ENCODE measurements around the gene UFL1. TPM values are rescaled to one million over a fixed set of nuclear protein-coding genes. Genes with fewer than 3 reads are reported as not detected.

Gene UFL1
- total and polyA plus RNA-seq, 2 of the 4 experiments (the other 2 are of a cell fraction) = 8.2 to 19.2 TPM

DNA sequence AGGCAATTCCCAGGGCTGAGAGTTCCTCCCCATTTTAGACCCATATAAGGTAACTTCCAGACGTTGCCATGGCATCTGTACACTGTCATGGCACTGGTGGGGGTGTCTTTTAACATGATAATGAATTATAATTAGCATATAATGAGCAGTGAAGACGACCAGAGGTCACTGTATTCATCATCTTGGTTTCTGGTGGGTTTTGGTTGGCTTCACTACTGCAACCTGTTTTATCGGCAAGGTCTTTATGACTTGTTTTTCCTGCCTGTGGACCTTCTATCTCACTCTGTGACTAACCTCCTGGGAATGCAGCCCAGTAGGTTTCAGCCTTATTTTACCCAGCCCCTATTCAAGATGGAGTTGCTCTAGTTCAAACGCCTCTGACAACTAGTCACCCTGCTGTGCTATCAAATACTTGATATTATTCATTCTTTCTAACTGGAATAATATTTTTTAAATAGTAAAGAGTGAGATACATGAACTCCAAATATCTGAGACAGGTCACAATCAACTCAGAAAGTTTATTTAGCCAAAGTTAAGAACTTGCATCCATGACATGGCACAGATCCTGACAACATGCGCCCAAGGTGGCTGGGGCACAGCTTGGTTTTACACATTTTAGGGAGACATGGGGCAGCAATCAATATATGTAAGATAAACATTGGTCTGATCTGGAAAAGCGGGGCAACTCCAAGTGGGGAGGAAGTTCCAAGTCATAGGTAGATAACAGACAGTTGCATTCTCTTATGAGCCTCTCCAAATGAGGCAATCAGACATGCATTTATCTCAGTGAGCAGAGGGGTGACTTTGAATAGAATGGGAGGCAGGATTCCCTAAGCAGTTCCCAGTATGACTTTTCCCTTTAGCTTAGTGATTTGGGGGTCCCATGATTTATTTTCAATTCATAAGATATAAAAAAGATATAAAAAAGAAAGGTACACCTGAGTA is 1.2 kb upstream of the UFL1 start:
- H3K14ac ChIP-seq (replicated peaks; ENCODE audit: low read depth, low read length) = 0 out of 2 replicates have a peak overlapping the region, but pooled peaks have one; percentile 9
- H3K4ac ChIP-seq (ENCODE audit: low read depth, low read length) = peak overlapping the region; percentile 56; the same call in 1 of the 2 replicates
- peak overlapping the region in 1 of 2 experiments; percentile 17; a peak in 3 of 4 replicates for H4K8ac ChIP-seq (ENCODE audit: low read depth in 2 of 2, low read length in 2 of 2)
- no peak overlapping the region for H3K27ac ChIP-seq (ENCODE audit: insufficient read depth, low read length)
- H3K4me2 ChIP-seq (ENCODE audit: low read depth, low read length) = peak overlapping the region; percentile 65
- peak overlapping the region; percentile 83 for H3K4me3 ChIP-seq (ENCODE audit: insufficient read depth, low read depth, low read length)
- no peaks in the 10 kb centered on the region for H4K20me1 ChIP-seq (ENCODE audit: insufficient read depth, low read length)
- H3K4me1 ChIP-seq (ENCODE audit: control insufficient read depth, insufficient read depth, low read length) = peaks cover 2% of the 10 kb centered on the region; the same call in 1 of the 2 replicates
- H2AK5ac ChIP-seq (ENCODE audit: low read depth, low read length) = no peak overlapping the region
- H3K9ac ChIP-seq (ENCODE audit: low read depth, low read length) = peak overlapping the region; percentile 88; the same call in 1 of the 2 replicates
- H4K5ac ChIP-seq (ENCODE audit: low read depth, low read length) = no peak overlapping the region
- no CpG with 5 or more reads among the region's 6 CpGs for WGBS, 2 experiments (ENCODE audit: extremely low coverage in 2 of 2, insufficient read length in 1 of 2)
- H3K56ac ChIP-seq (ENCODE audit: extremely low read depth, insufficient read depth, low read length) = no peak overlapping the region
- TF ChIP-seq RAD21 (IDR thresholded peaks at IDR 0.05; ENCODE audit: low read length) (no peak), CEBPB (IDR thresholded peaks at IDR 0.05; ENCODE audit: low read depth, low read length) (no peak), MAZ (IDR thresholded peaks at IDR 0.05; ENCODE audit: borderline replicate concordance, low read depth, low read length) (no peak), NFE2L2 (IDR thresholded peaks at IDR 0.05; ENCODE audit: low read depth, low read length) (no peak)
- H4K91ac ChIP-seq (ENCODE audit: insufficient read depth, low read depth, low read length) = no peak overlapping the region
- CTCF ChIA-PET = no interaction called here
- H2BK5ac ChIP-seq (ENCODE audit: low read depth, low read length, poor library complexity, severe bottlenecking) = no peak overlapping the region
- in situ Hi-C loops (cut with MboI; ENCODE audit: low sequenced_read_pairs) = no loop called here
- H2BK15ac ChIP-seq (ENCODE audit: low read depth, low read length) = no peak overlapping the region
- no peak overlapping the region for H2AK9ac ChIP-seq (replicated peaks; ENCODE audit: low read depth, low read length, poor library complexity)
- no peak overlapping the region for H2AFZ ChIP-seq (replicated peaks; ENCODE audit: low read length, poor library complexity)
- intact Hi-C loops (cut with micrococcal nuclease) = loop anchor here (2.0 to 5.0 kb wide), 2 partner anchors 943 to 1090 kb away; partner anchors contain the start of gene MANEA
- peaks cover 2% of the 10 kb centered on the region; the same call in 1 of the 2 replicates for H3K9me1 ChIP-seq (ENCODE audit: insufficient read depth, low read length)
- peak overlapping the region; percentile 92; the same call in 1 of the 2 replicates for H3K23ac ChIP-seq (ENCODE audit: low read depth, low read length)
- dilution Hi-C loops (cut with HindIII; ENCODE audit: low sequenced_read_pairs, unreplicated experiment) = no loop called here
- H2BK120ac ChIP-seq (ENCODE audit: low read depth, low read length) = no peak overlapping the region
- peaks cover 18 to 24% of the 10 kb centered on the region in 2 experiments for H3K79me1 ChIP-seq (ENCODE audit: low read depth in 1 of 2, low read length in 2 of 2)
- no TSS peak for BruUV-seq (replicated peaks)
- no peak overlapping the region for H3K18ac ChIP-seq (ENCODE audit: low read depth, low read length)
- ATAC-seq (ENCODE audit: low read depth) = no peak
- H3K36me3 ChIP-seq (ENCODE audit: control insufficient read depth, insufficient read depth, low read length) = no peaks in the 10 kb centered on the region
- H2BK20ac ChIP-seq (ENCODE audit: low read depth, low read length) = no peak overlapping the region
- POLR2A ChIA-PET (ENCODE audit: unreplicated experiment) = no interaction called here
- no peaks in the 10 kb centered on the region for H3K9me3 ChIP-seq (ENCODE audit: control insufficient read depth, insufficient read depth, low read length)
- no peaks in the 10 kb centered on the region for H3K27me3 ChIP-seq (ENCODE audit: control insufficient read depth, insufficient read depth, low read length)
- peak; percentile 35 for DNase-seq

Measured in IMR-90 (cell line).